Nephron (organoid): Measurements from ENCODE around the gene DDA1.

Experiments
- H3K27ac Mint-ChIP-seq, 3 experiments: 2 replicates each; pipeline ENCODE4 v1.8.0; 2020; ENCODE audit warnings: mixed read lengths in 3 of 3, mild to moderate bottlenecking in 2 of 3, moderate library complexity in 1 of 3
- H3K27me3 Mint-ChIP-seq: 2 replicates; pipeline ENCODE4 v1.8.0; 2021; ENCODE audit warnings: low read depth, mild to moderate bottlenecking, moderate library complexity, mixed read lengths
- H3K36me3 Mint-ChIP-seq: 2 replicates; pipeline ENCODE4 v1.8.0; 2020; ENCODE audit warnings: low read depth, mixed read lengths
- H3K4me1 Mint-ChIP-seq: 2 replicates; pipeline ENCODE4 v1.8.0; 2020; ENCODE audit warnings: mixed read lengths
- H3K4me3 Mint-ChIP-seq, 3 experiments: 2 replicates each; pipeline ENCODE4 v1.8.0; 2020; ENCODE audit warnings: mild to moderate bottlenecking in 3 of 3, mixed read lengths in 3 of 3, moderate library complexity in 2 of 3
- H3K9me3 Mint-ChIP-seq: 2 replicates; pipeline ENCODE4 v1.8.0; 2020; ENCODE audit warnings: mixed read lengths
- CTCF ChIP-seq, 3 experiments: fragments of 200-600 bp; sonication (generic); IDR thresholded peaks; one replicate each; pipeline ENCODE4 v1.5.0; 2021; ENCODE audit warnings: antibody characterized with exemption in 3 of 3; ENCODE audit not compliant: unreplicated experiment in 3 of 3

Gene DDA1

GRCh38 chr19:17332360-17332676 is 23.0 kb downstream of the DDA1 start:
- TF ChIP-seq CTCF (IDR thresholded peaks at IDR 0.05; ENCODE audit: unreplicated experiment in 3 of 3), result no peak
- H3K4me1 Mint-ChIP-seq, result peaks cover 20% of the 10 kb centered on the region
- peak overlapping the region; percentile 76 to 79 (median 78) for H3K4me3 Mint-ChIP-seq
- H3K36me3 Mint-ChIP-seq, result peaks cover 19% of the 10 kb centered on the region
- peaks cover 23% of the 10 kb centered on the region for H3K27me3 Mint-ChIP-seq
- H3K9me3 Mint-ChIP-seq, result no peaks in the 10 kb centered on the region
- no peak overlapping the region for H3K27ac Mint-ChIP-seq

- Mint-ChIP-seq H3K36me3 (peaks cover 19% of the 10 kb centered on the region), H3K4me1 (peaks cover 17% of the 10 kb centered on the region), H3K27ac (no peak overlapping the region), H3K9me3 (no peaks in the 10 kb centered on the region), H3K4me3 (peak overlapping the region; percentile 76 to 79 (median 78)), H3K27me3 (peaks cover 19% of the 10 kb centered on the region)
- no peak for TF ChIP-seq CTCF (IDR thresholded peaks at IDR 0.05; ENCODE audit: unreplicated experiment in 3 of 3)
These were observed 23.6 kb downstream of the DDA1 start for GRCh38 chr19:17332677-17333581.

- no peaks in the 10 kb centered on the region for H3K9me3 Mint-ChIP-seq
- H3K27ac Mint-ChIP-seq, result peak overlapping the region in 2 of 3 experiments; percentile 41 to 56
- H3K4me1 Mint-ChIP-seq, result peaks cover 17% of the 10 kb centered on the region
- peaks cover 19% of the 10 kb centered on the region for H3K36me3 Mint-ChIP-seq
- H3K4me3 Mint-ChIP-seq, result peak overlapping the region; percentile 81 to 89 (median 89)
- TF ChIP-seq CTCF (IDR thresholded peaks at IDR 0.05; ENCODE audit: unreplicated experiment in 3 of 3), result no peak
- peaks cover 18% of the 10 kb centered on the region for H3K27me3 Mint-ChIP-seq
These were observed 24.4 kb downstream of the DDA1 start for GRCh38 chr19:17333611-17334413.

- Mint-ChIP-seq H3K4me1 (peaks cover 17% of the 10 kb centered on the region), H3K36me3 (peaks cover 19% of the 10 kb centered on the region), H3K9me3 (no peaks in the 10 kb centered on the region), H3K27ac (peak within 1 kb of the TSS; percentile 41 to 93 (median 88)), H3K27me3 (peaks cover 12% of the 10 kb centered on the region), H3K4me3 (peak within 1 kb of the TSS; percentile 87 to 95 (median 93))
- TF ChIP-seq CTCF (IDR thresholded peaks at IDR 0.05; ENCODE audit: unreplicated experiment in 3 of 3), result no peak
These were observed 25.3 kb downstream of the DDA1 start, which contains the start of gene ANO8 for GRCh38 chr19:17334414-17335409. Gene ANO8 (minus strand): TSS chr19:17334855. CDS start chr19:17334670, 185 bp downstream.

- H3K4me1 Mint-ChIP-seq, result peaks cover 17% of the 10 kb centered on the region
- H3K4me3 Mint-ChIP-seq, result peak overlapping the region; percentile 87 to 95 (median 93)
- H3K36me3 Mint-ChIP-seq, result peaks cover 13% of the 10 kb centered on the region
- no peaks in the 10 kb centered on the region for H3K9me3 Mint-ChIP-seq
- no peak for TF ChIP-seq CTCF (IDR thresholded peaks at IDR 0.05; ENCODE audit: unreplicated experiment in 3 of 3)
- H3K27me3 Mint-ChIP-seq, result peaks cover 4% of the 10 kb centered on the region
- peak overlapping the region in 2 of 3 experiments; percentile 41 to 93 for H3K27ac Mint-ChIP-seq
These were observed 26.2 kb downstream of the DDA1 start for GRCh38 chr19:17335575-17335974.
